Activated CD4-positive, alpha-beta T cell treated with anti-CD3 and anti-CD28 coated beads for 1 hour (primary cell): ENCODE results near the gene EXOC4.

Experiments
- DNase-seq: peaks from one replicate; pipeline ENCODE4 v3.0.0-alpha.2; 2020

The EXOC4 gene

GRCh38 chr7:134018306-134018705 lies 765.4 kb downstream of the EXOC4 start:
- DNase-seq = no peak

DNA sequence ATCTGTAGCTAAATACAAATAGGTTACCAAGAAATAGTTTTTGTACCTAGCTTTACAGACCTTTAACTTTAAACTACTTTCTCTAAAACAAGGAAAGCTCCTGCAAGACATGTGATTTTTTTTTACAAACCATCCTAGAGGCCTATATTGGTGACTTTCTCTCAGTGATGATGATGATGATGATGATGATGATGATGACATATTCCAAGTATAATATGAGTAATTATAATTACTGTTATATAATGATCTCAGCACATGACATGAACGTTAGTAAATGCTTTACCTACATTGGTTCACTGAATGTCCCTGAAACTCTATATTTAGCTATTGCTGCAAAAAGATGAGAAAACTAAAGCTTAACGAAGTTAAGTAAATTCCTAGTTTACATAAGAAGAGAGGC lies 766.4 kb downstream of the EXOC4 start:
- no peak for DNase-seq

GRCh38 chr7:134021836-134022235 lies 769.0 kb downstream of the EXOC4 start:
- DNase-seq = no peak

DNA sequence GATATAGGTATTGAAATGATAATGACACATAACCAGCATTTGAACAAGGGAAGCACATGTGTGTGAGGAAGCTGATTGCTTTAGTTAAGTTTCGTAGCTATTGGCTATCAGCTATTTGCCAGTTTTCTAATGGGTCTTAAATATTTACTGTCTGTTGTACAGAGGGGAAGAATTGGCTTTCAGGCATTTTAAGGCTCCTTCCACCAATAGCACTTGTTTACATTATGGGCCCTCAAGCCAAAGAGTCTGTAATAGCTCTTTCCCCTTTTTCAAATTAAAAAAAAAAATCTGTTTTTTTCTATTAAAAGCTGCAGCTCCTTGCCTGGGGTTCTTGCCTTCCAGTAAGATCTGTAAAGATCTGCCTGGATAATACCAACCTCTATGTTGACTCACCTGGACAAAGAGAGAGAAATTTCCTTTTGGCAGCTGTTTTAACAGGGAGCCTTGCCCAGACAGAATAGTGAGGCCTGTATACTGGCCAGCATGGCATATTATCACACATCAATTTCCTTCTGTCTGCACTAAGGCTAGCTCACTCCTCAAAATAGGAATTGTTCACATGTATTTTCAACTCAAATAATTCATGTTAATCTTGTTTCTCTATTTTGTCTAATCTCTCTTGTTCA lies 769.5 kb downstream of the EXOC4 start:
- no peak for DNase-seq

- DNase-seq = no peak
These were observed 771.9 kb downstream of the EXOC4 start for GRCh38 chr7:134024739-134025138.

GRCh38 chr7:134028853-134029252 lies 776.0 kb downstream of the EXOC4 start:
- no peak for DNase-seq

DNA sequence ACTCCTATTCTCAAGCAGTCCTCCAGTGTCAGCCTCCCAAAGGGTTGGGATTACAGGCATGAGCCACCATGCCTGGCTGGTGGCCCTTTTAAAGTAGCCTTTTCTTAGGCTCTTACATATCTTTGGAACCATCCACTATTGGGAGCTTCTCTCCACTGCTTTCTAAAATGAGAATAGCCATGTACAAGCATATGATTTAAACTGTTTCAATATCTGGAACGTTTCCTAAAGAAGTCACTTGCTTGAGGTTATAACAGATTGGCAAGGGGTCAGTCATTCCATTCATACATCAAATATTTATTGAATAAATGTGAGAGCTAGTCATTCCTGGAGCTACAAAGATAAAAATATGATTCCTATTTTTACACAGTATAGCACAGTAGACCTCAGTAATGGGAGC lies 776.9 kb downstream of the EXOC4 start:
- DNase-seq = no peak

- no peak for DNase-seq
These were observed 777.6 kb downstream of the EXOC4 start for GRCh38 chr7:134030460-134030865.

GRCh38 chr7:134031835-134032617 lies 779.1 kb downstream of the EXOC4 start:
- DNase-seq = no peak

- DNase-seq = no peak
These were observed 781.8 kb downstream of the EXOC4 start for GRCh38 chr7:134034652-134035051.

GRCh38 chr7:134037991-134038390 lies 785.1 kb downstream of the EXOC4 start:
- no peak for DNase-seq

- DNase-seq = no peak
These were observed 788.1 kb downstream of the EXOC4 start for GRCh38 chr7:134040988-134041387.

DNA sequence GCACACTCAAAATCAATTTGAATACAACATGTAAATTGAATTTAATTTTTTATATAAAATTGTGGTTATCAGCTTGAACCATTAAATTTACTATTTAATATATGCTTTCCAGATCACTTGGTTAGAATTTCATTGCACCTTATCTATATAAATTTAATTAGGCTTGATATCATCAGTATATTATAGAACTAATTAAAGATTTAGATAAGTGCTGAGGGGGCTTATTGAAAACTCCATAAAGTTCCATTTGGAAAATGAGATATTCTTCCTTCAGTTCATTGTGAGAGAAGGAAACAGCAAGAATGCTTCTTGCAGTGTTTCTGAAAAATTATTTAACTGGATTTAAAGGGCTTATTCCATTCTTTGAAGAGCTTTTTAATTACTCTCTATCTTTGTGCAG lies 788.6 kb downstream of the EXOC4 start:
- no peak for DNase-seq

DNA sequence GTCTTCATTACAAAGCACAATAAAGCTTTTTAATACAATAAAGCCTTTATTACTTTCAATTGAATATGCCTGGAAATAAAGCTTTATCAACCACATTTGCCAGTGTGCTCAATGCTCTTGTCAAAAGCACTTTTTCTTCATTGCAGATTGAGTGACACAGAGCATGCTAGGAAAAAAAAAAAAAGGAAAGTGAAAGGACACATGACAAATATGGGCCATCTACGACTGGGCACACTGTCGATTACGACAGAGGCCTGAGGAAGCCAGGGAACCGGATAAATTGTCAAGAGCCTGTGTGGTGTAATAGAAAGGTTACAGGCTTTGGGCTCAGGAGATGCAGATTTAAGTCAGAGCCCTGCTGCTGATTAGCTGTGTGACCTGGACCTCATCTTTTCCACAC lies 789.4 kb downstream of the EXOC4 start:
- DNase-seq = no peak

DNA sequence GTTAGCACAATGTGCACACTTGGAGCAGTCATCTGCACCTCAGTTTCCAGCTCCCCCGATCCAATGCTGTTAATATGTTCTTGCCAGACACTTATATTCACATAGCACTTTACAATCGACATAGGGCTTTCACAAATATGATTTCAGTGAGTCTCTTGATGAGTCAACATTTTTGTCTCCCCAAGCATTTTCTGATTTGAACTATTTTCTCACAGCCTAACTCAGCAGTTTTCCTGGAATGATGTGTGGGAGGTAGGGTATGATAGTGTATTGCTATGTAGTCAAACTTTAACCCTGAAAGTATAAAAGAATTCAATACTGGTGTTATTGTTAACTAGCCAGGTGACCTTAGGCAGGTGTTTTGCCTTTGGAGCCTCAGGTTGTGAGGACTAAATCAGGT lies 791.8 kb downstream of the EXOC4 start:
- no peak for DNase-seq

DNA sequence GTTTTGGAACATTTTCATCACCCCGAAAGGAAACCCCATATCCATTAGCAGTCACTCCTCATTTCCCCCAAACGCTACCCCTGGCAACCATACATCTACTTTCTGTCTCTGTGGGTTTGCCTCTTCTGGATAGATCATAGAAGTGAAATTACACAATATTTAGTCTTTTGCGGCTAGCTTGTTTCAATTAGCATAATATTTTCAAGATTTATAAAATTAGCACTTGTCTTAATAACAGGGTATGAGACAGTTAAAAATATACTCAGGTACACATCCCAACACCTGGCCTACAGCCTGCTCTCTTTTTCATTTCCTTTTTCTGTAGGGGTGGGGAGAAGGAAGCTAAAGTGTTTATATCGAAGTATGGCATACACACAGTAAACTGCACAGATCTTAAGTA lies 792.8 kb downstream of the EXOC4 start:
- no peak for DNase-seq

DNA sequence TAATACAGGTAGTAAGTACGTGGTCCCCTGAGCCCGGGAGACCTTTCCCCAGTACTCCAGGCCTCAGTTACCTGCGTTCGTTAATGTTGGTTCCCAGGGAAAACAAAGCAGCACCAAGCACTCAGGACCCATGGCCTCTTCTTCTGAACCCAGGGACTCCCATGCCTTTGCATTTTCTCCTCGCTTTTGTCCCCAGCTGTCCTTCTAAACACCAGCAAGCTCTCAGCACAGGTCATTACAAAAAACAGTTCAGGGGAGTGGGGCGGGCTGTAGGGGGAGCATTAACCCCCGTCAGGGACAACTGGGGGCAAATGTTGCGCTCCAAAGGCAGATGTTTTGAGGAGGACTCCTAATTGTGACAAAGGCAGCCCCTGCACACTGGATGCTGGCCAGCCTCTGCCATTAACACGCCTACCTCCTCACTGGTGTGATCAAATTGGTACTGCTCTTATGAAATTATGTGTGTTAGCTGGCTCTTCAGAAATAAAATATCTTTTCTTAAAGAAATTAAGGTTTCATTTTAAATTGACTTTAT lies 793.8 kb downstream of the EXOC4 start:
- DNase-seq = no peak

DNA sequence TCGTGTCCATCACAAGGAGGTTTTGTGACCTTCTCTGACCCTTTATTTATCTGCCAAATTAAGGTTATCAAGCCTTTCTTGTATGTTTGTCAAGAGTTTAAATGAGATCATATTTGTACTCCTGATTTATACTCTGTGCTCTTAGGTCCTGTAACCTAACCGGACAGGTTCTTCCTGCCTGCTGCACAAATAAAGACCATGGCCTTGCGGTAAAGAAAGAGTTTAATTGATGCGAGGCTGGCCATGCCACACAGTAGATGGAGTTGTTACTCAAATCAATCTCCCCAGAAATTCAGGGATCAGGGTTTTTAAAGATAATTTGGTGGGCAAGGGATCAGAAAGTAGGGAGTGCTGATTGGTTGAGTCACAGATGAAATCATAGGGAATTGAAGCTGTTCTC lies 794.8 kb downstream of the EXOC4 start:
- no peak for DNase-seq

- no peak for DNase-seq
These were observed 795.3 kb downstream of the EXOC4 start for GRCh38 chr7:134048166-134048565.

- DNase-seq = no peak
These were observed 798.1 kb downstream of the EXOC4 start for GRCh38 chr7:134051020-134051419.

DNA sequence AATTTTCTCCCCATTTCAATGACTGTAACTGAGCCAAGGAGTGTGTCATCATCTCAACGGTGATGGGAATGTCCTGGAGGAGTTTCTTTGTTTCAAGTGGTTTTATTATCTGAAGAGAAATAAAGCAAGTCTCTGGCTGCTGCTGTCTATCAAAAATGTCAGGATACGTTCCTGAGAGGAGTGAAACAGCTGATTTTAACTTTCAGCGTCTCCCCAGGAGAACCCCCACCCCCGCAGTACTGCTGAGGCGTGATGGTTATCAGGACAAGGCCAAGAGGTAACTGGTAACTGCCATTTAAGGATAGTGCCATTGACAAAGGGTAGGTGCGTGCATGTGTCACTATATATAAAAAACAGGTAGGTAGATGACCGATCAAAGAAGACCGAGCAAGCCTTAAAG lies 803.9 kb downstream of the EXOC4 start:
- no peak for DNase-seq

DNA sequence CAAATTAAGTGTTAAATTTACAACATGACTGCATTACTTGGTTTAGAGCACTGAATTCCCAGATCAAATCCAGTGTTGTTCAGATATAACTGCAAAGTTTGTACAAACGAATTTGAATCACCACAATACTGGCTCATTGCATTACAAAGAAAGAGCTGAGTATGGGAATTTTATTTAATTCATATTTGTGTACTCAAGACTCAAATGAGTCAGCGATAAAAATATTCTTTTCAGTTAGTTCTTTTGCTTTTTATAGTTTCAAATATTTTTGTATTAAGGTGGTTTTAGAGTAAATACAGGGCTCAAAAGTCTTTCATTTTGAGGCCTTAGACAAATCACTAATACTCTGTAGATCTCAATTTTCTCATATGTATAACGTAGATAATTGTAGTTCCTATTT lies 805.6 kb downstream of the EXOC4 start:
- no peak for DNase-seq

GRCh38 chr7:134058980-134059379 lies 806.1 kb downstream of the EXOC4 start:
- no peak for DNase-seq

DNA sequence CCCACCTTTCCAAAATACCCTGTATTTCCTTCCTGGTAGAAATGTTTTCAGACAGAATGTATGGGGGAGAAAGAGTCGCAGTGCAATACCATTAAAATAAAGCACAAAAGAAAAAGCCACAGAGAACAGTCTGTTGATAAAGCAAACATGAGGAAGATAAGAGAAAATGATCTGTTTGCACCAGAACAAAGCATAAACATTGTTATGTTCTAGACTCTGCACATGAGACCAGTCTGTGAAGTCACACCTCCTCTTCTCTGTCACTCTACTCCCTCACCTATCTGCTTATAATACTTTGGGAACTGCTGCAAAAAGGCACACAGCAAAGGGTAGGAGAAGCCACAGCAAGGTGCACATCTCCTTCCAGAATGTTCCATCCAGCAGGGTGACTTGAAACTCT lies 807.0 kb downstream of the EXOC4 start:
- no peak for DNase-seq

GRCh38 chr7:134060874-134061273 lies 808.0 kb downstream of the EXOC4 start:
- no peak for DNase-seq
